Kidney epithelial cell (primary cell): ENCODE data around the gene SLBP. TPM values are rescaled to one million over a fixed set of nuclear protein-coding genes. Genes with fewer than 3 reads are reported as not detected.

ENCODE experiments used
- DNase-seq: peaks from one replicate; pipeline ENCODE4 v3.0.0-alpha.2; 2010; ENCODE audit warnings: low read depth
- H3K27me3 ChIP-seq: 2 replicates; pipeline ENCODE4 v1.6.0; 2011; ENCODE audit warnings: low read length; ENCODE audit not compliant: control insufficient read depth, insufficient read depth
- H3K36me3 ChIP-seq: 2 replicates; pipeline ENCODE4 v1.5.1; 2011; ENCODE audit warnings: low read length; ENCODE audit not compliant: control insufficient read depth, insufficient read depth
- H3K4me3 ChIP-seq: 2 replicates; pipeline ENCODE4 v1.5.1; 2011; ENCODE audit warnings: low read depth, mild to moderate bottlenecking, control low read depth, low read length
- total RNA-seq: library from RNA; depleted of rRNA; stranded (reverse); fragments of >200 nt; gene quantifications from 2 replicates; pipeline ENCODE4 v1.2.3, GENCODE V29; 2015
- TF ChIP-seq, protein P1 (sequence below): IDR thresholded peaks from 2 replicates; pipeline ENCODE4 v1.5.1; 2011; ENCODE audit warnings: mild to moderate bottlenecking, moderate library complexity, low read length, control low read depth, inconsistent platforms; ENCODE audit not compliant: insufficient read depth, poor library complexity, severe bottlenecking

Gene SLBP
- total RNA-seq, 1 donor from 2014 or later, result 74.8 TPM

DNA sequence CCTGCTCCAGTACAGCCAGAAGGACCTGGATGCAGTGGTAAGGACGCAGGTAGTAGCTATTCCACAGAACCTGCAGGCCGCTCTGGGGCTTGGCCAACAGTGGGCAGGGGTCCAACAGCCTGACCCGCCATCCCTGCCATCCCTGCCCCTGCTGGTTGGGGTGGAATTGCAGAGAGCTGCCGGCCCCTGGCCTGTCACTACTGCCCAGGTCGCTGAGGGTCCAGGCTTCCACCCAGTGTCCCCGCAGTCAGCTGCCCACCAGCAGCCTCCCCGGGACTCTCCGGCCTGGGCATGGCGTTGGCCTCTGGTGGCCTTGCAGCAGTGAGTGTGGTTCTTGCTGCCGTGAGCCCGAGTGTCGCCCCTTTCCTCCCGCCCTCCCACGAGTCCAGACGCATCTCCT is 25.5 kb upstream of the SLBP start:
- Histone ChIP-seq H3K36me3 (peaks cover 17% of the 10 kb centered on the region), H3K27me3 (no peaks in the 10 kb centered on the region), H3K4me3 (no peak overlapping the region)
- TF ChIP-seq, protein P1, sequence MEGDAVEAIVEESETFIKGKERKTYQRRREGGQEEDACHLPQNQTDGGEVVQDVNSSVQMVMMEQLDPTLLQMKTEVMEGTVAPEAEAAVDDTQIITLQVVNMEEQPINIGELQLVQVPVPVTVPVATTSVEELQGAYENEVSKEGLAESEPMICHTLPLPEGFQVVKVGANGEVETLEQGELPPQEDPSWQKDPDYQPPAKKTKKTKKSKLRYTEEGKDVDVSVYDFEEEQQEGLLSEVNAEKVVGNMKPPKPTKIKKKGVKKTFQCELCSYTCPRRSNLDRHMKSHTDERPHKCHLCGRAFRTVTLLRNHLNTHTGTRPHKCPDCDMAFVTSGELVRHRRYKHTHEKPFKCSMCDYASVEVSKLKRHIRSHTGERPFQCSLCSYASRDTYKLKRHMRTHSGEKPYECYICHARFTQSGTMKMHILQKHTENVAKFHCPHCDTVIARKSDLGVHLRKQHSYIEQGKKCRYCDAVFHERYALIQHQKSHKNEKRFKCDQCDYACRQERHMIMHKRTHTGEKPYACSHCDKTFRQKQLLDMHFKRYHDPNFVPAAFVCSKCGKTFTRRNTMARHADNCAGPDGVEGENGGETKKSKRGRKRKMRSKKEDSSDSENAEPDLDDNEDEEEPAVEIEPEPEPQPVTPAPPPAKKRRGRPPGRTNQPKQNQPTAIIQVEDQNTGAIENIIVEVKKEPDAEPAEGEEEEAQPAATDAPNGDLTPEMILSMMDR, result no peak
- DNase-seq, result no peak

DNA sequence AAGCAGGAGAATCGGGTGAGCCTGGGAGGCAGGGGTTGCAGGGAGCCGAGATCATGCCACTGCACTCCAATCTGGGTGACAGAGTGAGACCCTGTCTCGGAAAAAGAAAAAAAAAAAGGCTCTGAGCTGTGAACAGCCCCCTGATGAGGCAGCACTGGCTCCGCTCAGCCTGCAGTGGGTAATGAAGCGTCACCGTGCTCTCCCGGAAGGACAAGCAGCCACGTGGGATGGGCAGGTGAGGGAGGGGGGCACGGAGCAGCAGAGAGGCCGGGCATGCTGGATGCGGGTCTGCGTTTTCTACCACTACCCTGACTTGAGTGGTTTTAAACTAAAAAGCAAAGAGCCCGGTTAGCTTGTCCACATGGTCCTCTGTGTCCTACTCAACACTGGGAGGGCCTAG is 24.7 kb upstream of the SLBP start:
- Histone ChIP-seq H3K4me3 (no peak overlapping the region), H3K27me3 (no peaks in the 10 kb centered on the region), H3K36me3 (peaks cover 17% of the 10 kb centered on the region)
- DNase-seq, result no peak
- TF ChIP-seq, protein P1, result no peak

DNA sequence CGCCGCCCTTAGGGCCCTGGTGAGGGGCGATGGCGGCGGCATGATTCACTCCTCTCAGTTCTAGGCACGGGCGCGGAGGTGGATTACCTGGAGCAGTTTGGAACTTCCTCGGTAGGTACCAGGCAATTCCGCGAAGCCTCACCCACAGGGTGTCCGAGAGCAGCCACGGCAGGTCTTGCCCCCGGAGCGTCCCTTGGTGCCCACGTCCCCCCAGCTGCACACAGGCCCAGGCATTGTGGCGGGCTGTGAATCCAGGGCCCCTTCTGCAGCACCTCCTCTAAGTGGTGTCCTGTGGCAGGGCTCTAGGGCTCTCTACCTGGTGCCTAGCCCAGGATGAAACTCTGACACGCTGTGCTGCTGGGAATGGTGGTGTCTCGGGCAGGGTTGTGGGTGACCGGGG is 23.1 kb upstream of the SLBP start:
- TF ChIP-seq, protein P1, result no peak
- peaks cover 17% of the 10 kb centered on the region for H3K36me3 ChIP-seq

DNA sequence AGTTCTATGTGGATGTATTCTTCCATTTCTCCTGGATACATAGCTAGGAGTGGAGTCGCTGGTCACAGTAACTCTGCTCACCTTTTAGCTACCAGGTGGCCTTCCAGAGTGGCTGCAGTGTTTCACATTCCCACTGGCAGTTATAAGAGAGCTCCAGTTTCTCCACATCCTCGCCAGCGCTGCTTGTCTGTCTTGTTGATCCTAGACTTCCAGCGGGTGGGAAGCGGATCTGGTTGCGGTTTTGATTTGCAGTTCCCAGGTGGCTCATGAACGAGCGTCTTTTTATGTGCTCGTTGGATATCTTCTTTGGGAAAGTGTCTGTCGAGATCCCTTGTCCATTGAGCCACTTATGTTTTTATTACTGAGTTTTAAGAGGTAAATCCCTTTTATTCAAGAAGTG is 20.8 kb upstream of the SLBP start:
- Histone ChIP-seq H3K4me3 (no peak overlapping the region), H3K36me3 (peaks cover 15% of the 10 kb centered on the region), H3K27me3 (no peaks in the 10 kb centered on the region)
- DNase-seq, result no peak
- TF ChIP-seq, protein P1, result no peak

More for the DNA sequence above, 23.1 kb upstream of the SLBP start:
- no peak overlapping the region for H3K4me3 ChIP-seq
- no peak for DNase-seq
- no peaks in the 10 kb centered on the region for H3K27me3 ChIP-seq

DNA sequence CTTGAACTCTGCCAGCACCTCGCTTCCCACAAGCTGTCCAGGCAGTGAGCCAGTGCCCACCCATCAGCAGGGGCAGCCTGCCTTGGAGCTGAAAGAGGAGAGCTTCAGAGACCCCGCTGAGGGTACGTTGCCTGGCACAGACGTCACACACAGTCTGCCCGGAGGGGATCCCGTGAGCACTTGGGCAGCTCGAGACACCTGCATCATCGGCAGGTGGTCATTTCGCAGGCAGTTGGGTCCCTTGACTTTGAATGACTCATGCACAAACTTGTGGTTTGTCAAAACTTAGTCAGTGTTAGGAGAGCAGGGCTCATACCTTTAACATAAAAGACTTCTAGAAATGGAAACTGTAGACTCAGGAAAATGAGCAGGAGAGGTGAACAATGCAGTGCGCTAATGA is 19.1 kb upstream of the SLBP start:
- DNase-seq, result peak; percentile 89
- TF ChIP-seq, protein P1, result no peak
- no peaks in the 10 kb centered on the region for H3K27me3 ChIP-seq
- peaks cover 5% of the 10 kb centered on the region for H3K36me3 ChIP-seq
- H3K4me3 ChIP-seq, result no peak overlapping the region

DNA sequence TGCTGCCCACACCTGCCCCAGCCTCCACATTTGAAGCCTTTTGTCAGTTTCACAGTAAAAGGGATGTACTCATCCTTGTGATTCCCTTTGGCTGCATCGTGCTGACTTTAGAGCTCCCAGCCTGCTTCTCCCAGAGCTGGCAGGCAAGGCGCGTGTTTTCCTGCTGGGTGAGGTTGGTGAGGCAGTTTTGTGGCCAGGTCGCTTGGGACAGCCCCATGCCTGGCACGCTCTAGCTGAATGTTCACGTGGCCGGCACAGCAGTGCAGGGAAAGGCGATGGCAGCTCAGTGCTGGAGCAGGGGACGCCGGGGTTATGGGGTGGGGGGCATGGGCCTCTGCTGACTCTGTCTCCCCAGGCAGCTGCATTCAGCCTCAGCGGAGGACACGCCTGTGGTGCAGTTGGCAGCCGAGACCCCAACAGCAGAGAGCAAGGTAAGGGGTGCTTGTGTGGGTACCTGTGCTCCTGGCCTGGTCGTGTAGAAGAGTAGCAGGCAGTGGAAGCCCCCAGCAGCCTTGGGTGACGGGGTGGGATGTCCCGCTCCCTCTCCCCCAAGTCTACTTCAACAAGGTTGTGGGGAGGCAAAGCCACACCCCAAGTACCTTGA is 18.5 kb upstream of the SLBP start:
- no peak overlapping the region for H3K4me3 ChIP-seq
- no peaks in the 10 kb centered on the region for H3K27me3 ChIP-seq
- DNase-seq, result no peak
- TF ChIP-seq, protein P1, result no peak
- peaks cover 4% of the 10 kb centered on the region for H3K36me3 ChIP-seq
